ENCODE measurements around the gene NDUFS8.
A peak's percentile ranks its signal among the peaks of the same experiment; 100 is the strongest.
"Not testable (repeated sequence)": the region's sequence is repeated elsewhere in the genome, so short reads cannot be mapped to it uniquely, and the experiment has no call there.

NDUFS8 gene

DNA sequence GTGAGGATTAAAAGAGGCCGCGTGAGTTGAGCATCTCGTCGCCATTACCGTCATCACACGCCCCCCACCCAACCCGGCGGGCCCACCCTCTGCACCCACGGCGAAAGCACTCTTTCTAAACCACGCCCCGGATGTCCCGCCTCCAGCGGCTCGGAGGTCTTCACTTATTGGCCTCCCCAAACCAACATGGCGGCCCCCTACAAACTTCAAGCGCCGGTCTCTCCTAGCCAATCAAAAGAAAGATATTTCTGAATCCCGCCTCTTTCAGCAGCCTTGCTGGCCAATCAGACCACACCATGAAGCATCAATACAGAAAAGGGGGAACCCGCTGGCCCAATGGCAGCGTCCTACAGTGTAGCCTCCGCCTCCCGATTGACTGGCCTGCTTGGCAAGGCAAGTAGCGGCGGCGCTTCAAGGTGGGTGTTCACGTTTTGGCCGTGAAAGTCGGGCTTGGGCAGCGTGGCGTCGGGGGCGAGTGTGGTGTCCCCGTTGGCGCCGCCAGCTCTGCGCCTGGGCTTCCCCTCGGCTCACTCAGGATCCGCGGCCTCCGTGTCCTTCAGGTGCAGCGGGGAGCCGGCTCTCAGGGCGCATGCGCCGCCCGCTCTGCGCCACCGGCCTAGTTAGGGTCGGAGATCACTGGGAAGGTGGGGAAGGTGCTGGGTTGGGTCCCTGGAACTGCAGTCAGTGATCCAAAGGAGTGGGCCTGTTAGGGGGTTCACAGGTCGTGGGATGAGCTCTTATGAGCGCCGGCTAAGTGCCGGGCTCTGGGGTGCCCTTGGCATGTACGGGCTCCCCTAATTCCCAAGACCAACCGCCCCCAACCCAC lies at the start of gene NDUFS8:
NDUFS8 (plus strand) TSS at position 364 of the 826 bp plus-strand sequence. CDS start 1,471 bp downstream, outside the sequence.
- no peaks in the 10 kb centered on the region for H3K27me3 Mint-ChIP-seq (ENCODE audit: low read depth)
- H3K4me3 Mint-ChIP-seq, result peak within 1 kb of the TSS; percentile 95
- H3K27ac Mint-ChIP-seq, result peak within 1 kb of the TSS; percentile 91
- H3K9me3 Mint-ChIP-seq, result no peaks in the 10 kb centered on the region
- H3K4me1 Mint-ChIP-seq (ENCODE audit: low read depth), result peaks cover 16% of the 10 kb centered on the region
- peaks cover 6% of the 10 kb centered on the region for H3K36me3 Mint-ChIP-seq (ENCODE audit: low read depth)

GRCh38 chr11:67981226-67981625 lies 49.3 kb upstream of the NDUFS8 start:
- H3K9me3 Mint-ChIP-seq, H3K4me3 Mint-ChIP-seq: not testable (repeated sequence)

DNA sequence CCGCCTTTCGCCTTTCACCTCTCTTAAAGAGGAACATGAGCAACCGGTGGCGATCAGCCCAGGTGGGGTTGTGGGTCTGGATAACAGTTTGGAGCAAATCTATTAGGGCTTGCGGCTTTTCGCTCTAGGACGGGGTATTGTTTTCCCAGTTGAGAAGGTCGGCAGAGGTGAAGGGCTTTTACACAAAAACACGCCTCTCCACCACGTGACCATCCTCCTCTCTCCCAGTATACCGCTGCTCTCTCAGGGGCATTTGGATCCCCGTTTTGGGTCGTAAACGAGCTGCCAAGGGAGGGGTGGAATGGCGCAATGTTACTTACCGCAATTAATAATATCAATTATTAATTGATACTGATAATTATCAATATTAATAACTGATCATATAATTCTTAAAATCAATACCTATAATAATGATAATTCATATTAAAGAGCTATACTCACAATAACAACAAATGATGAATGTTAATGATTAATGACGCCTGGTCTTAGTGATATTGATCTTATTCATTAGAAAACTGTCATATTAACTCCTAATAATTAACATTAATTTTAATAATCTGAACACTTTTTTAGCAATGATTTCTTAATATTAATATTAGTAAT lies 48.1 kb upstream of the NDUFS8 start:
- not testable (repeated sequence) for H3K4me1 Mint-ChIP-seq (ENCODE audit: low read depth); H3K4me3 Mint-ChIP-seq

More at GRCh38 chr11:67981226-67981625, 49.3 kb upstream of the NDUFS8 start:
- not testable (repeated sequence) for H3K27ac Mint-ChIP-seq; H3K36me3 Mint-ChIP-seq (ENCODE audit: low read depth); H3K27me3 Mint-ChIP-seq (ENCODE audit: low read depth); H3K4me1 Mint-ChIP-seq (ENCODE audit: low read depth)

GRCh38 chr11:67983951-67984350 lies 46.5 kb upstream of the NDUFS8 start:
- peaks cover 2% of the 10 kb centered on the region for H3K27me3 Mint-ChIP-seq (ENCODE audit: low read depth)
- H3K4me3 Mint-ChIP-seq, result no peak overlapping the region
- no peaks in the 10 kb centered on the region for H3K4me1 Mint-ChIP-seq (ENCODE audit: low read depth)
- no peaks in the 10 kb centered on the region for H3K9me3 Mint-ChIP-seq
- no peak overlapping the region for H3K27ac Mint-ChIP-seq
- no peaks in the 10 kb centered on the region for H3K36me3 Mint-ChIP-seq (ENCODE audit: low read depth)

More for the DNA sequence above, 48.1 kb upstream of the NDUFS8 start:
- not testable (repeated sequence) for H3K36me3 Mint-ChIP-seq (ENCODE audit: low read depth); H3K9me3 Mint-ChIP-seq; H3K27me3 Mint-ChIP-seq (ENCODE audit: low read depth); H3K27ac Mint-ChIP-seq

GRCh38 chr11:67985302-67985701 lies 45.2 kb upstream of the NDUFS8 start:
- H3K36me3 Mint-ChIP-seq (ENCODE audit: low read depth); H3K27me3 Mint-ChIP-seq (ENCODE audit: low read depth); H3K27ac Mint-ChIP-seq; H3K4me1 Mint-ChIP-seq (ENCODE audit: low read depth); H3K4me3 Mint-ChIP-seq; H3K9me3 Mint-ChIP-seq: not testable (repeated sequence)

GRCh38 chr11:67990546-67991346 lies 39.7 kb upstream of the NDUFS8 start:
- not testable (repeated sequence) for H3K27me3 Mint-ChIP-seq (ENCODE audit: low read depth); H3K36me3 Mint-ChIP-seq (ENCODE audit: low read depth); H3K9me3 Mint-ChIP-seq; H3K4me1 Mint-ChIP-seq (ENCODE audit: low read depth); H3K4me3 Mint-ChIP-seq; H3K27ac Mint-ChIP-seq

DNA sequence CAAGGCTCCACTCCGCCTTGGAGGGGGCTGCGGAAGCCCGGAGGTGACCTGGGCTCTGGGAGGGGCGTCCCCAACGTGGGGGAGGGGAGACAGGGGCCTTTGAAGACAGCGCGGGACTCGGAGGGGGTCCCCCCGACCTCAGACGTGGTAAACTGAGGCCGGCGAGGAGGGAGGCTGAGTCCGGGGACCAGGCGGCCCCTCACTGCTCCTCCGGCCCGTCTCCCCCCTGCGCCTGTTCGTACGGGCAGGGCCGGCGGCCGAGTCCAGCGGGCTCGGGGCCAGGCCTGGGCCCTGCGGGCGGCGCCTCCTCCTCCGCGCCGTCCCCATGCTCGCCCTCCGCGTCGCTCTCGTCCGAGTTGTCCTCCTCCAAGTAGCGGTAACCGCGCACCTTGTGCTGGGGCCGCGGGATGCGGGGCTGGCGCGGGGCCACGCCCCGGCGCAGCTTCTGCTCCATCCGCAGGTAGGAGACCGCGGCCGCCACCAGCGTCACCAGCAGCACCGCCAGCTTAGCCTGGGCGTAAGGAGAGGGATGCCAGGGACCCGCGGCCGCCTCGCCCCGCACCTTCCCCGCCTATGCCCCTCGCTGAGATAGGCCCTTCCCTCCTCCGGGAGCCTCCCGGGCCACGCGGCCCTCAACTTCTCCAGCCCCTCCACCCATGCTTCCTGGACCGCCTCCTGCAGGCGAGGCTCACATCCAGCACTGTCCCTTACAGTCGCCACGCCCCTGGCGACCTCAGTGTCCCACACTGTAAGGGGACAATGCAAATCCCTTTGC lies 38.9 kb upstream of the NDUFS8 start:
- H3K9me3 Mint-ChIP-seq; H3K27ac Mint-ChIP-seq; H3K27me3 Mint-ChIP-seq (ENCODE audit: low read depth); H3K4me1 Mint-ChIP-seq (ENCODE audit: low read depth); H3K4me3 Mint-ChIP-seq; H3K36me3 Mint-ChIP-seq (ENCODE audit: low read depth): not testable (repeated sequence)

DNA sequence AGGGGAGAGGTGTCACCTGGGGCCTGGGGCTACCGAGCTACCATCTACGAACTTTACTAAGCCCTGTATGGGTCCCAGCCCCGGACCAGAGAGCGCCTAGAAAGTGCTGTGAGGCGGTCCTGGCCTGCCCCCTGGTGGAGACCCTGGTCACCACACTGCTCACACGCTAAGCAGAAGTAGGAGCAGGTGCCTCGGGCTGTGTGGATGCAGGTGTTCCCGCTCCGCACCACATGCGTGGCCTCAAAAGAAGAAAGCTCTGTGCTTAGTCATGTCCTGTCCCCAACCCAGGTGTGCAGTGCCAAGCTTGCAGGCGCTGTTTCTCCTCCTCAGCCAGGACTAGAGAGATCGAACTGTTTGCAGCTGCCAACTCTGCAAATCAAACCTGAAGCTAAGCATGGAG lies 36.7 kb upstream of the NDUFS8 start:
- H3K27ac Mint-ChIP-seq; H3K36me3 Mint-ChIP-seq (ENCODE audit: low read depth); H3K9me3 Mint-ChIP-seq; H3K4me3 Mint-ChIP-seq; H3K27me3 Mint-ChIP-seq (ENCODE audit: low read depth): not testable (repeated sequence)
- H3K4me1 Mint-ChIP-seq (ENCODE audit: low read depth), result peaks cover 23% of the 10 kb centered on the region

DNA sequence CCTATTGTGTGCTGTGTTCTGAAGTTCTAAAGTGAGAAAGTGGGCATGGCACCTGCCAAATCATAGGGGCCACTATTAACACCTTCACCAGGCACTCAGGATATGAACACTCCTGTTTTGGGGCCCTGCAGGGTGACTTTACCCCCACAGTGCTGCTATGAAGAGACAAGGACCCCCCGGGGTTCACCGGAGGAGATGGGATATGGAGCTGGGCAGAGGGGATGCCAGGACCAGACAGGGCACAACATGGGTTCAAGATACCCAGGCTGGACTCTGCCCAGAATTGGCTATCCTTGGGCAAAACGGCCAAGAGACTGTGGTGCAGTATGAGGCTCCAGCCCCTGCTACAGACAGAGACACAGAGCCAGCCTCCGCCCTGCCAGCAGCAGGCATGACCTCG lies 36.1 kb upstream of the NDUFS8 start:
- H3K9me3 Mint-ChIP-seq; H3K27ac Mint-ChIP-seq; H3K4me3 Mint-ChIP-seq; H3K36me3 Mint-ChIP-seq (ENCODE audit: low read depth); H3K27me3 Mint-ChIP-seq (ENCODE audit: low read depth): not testable (repeated sequence)
- H3K4me1 Mint-ChIP-seq (ENCODE audit: low read depth), result peaks cover 23% of the 10 kb centered on the region

DNA sequence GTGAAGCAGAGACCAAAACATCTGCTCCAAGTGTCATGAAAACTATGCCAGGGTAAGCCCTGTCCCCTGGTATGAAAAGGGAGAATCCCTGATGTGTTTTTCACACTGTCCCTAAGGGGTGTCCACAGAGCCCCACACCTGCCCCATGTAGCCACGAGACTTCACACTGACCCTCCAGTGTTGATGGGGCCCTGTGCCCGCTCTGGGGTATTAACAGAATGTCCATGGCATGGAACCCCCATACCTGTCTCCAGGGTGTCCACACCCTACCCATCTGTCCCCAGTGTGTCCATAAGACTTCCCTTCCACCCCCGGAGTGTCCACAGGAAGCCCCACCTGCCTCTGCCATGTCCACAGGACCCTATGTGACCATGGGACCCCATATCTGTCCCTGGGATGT lies 35.4 kb upstream of the NDUFS8 start:
- H3K36me3 Mint-ChIP-seq (ENCODE audit: low read depth), result not testable (repeated sequence)

GRCh38 chr11:67995579-67995978 lies 34.9 kb upstream of the NDUFS8 start:
- not testable (repeated sequence) for H3K27me3 Mint-ChIP-seq (ENCODE audit: low read depth); H3K4me3 Mint-ChIP-seq; H3K36me3 Mint-ChIP-seq (ENCODE audit: low read depth); H3K9me3 Mint-ChIP-seq; H3K27ac Mint-ChIP-seq
- peaks cover 23% of the 10 kb centered on the region for H3K4me1 Mint-ChIP-seq (ENCODE audit: low read depth)

More for the DNA sequence above, 35.4 kb upstream of the NDUFS8 start:
- not testable (repeated sequence) for H3K9me3 Mint-ChIP-seq; H3K27ac Mint-ChIP-seq; H3K4me3 Mint-ChIP-seq; H3K27me3 Mint-ChIP-seq (ENCODE audit: low read depth)
- H3K4me1 Mint-ChIP-seq (ENCODE audit: low read depth), result peaks cover 23% of the 10 kb centered on the region

GRCh38 chr11:67996051-67996450 lies 34.4 kb upstream of the NDUFS8 start:
- H3K9me3 Mint-ChIP-seq, result no peaks in the 10 kb centered on the region
- no peak overlapping the region for H3K4me3 Mint-ChIP-seq
- peaks cover 23% of the 10 kb centered on the region for H3K4me1 Mint-ChIP-seq (ENCODE audit: low read depth)
- H3K27me3 Mint-ChIP-seq (ENCODE audit: low read depth), result no peaks in the 10 kb centered on the region
- H3K27ac Mint-ChIP-seq, result no peak overlapping the region
- peaks cover 8% of the 10 kb centered on the region for H3K36me3 Mint-ChIP-seq (ENCODE audit: low read depth)

DNA sequence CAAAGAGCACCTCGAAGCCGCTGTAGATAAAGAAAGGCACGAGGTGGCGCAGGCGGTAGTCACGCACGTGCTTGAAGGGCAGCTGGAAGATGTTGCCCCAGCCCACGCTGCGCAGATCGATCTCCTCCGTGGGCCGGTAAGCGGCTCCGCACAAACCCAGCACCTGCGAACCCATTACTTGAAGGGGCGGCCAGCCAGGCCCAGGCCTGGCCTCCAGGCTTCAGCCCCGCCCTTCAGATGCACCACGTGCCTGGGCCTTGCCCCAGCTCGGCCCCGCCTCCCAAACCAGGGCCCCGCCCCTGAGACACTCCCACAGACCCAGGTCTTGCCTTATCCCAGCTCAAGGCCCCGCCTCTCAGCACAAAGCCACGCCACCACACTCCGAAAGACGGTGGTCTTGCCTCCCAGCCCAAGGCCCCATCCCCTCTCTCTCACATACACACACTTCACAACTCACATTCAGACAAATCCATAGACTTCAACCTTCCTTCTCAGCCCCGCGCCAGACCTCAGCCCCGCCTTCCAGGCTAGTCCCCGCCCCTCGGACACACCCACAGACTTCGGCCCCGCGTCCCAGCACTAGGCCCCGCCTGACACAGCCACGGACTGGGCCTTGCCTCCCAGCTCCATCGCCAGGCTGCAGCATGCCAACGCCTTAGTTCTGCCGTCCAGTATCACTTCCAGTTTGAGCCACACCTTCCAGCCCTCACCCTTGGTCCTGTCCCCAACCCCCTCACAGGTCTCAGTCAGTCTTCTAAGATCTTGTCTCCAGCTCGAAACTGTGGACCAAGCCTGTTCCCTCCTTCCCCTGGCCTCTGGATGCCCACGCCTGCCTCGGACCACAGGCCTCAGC lies 33.6 kb upstream of the NDUFS8 start:
- no peaks in the 10 kb centered on the region for H3K27me3 Mint-ChIP-seq (ENCODE audit: low read depth)
- peaks cover 8% of the 10 kb centered on the region for H3K36me3 Mint-ChIP-seq (ENCODE audit: low read depth)
- H3K9me3 Mint-ChIP-seq, result no peaks in the 10 kb centered on the region
- peak overlapping the region; percentile 12 for H3K27ac Mint-ChIP-seq
- H3K4me3 Mint-ChIP-seq, result no peak overlapping the region
- peaks cover 23% of the 10 kb centered on the region for H3K4me1 Mint-ChIP-seq (ENCODE audit: low read depth)
